ENCODE measurements around the gene DOCK4. TPM values are rescaled to one million over a fixed set of nuclear protein-coding genes. Genes with fewer than 3 reads are reported as not detected.

The DOCK4 gene
- total RNA-seq, 1 donor from 2014 or later, result 0.73 TPM

DNA sequence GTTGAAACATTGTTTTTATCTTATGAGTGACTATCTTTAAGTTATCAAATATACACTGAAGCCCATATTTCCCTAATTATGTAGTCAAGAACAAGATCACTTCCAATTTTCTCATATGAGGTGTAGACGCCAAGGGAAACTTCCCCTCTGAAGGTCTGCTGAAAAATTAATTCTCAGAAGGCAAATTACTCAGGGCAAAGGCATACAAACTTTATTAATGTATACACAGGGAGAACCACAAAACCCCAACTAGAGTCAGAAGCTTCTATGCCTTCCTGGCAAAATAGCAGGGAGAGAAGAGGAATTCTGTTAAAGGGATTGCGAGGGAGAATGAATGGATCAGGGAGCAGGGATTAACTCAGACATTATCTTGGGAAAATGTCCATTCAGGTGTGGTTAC is 83.4 kb downstream of the DOCK4 start:
- H3K27me3 Mint-ChIP-seq, result no peaks in the 10 kb centered on the region
- DNase-seq (no peak), ATAC-seq (ENCODE audit: low read depth) (no peak)
- TF ChIP-seq, protein P1, sequence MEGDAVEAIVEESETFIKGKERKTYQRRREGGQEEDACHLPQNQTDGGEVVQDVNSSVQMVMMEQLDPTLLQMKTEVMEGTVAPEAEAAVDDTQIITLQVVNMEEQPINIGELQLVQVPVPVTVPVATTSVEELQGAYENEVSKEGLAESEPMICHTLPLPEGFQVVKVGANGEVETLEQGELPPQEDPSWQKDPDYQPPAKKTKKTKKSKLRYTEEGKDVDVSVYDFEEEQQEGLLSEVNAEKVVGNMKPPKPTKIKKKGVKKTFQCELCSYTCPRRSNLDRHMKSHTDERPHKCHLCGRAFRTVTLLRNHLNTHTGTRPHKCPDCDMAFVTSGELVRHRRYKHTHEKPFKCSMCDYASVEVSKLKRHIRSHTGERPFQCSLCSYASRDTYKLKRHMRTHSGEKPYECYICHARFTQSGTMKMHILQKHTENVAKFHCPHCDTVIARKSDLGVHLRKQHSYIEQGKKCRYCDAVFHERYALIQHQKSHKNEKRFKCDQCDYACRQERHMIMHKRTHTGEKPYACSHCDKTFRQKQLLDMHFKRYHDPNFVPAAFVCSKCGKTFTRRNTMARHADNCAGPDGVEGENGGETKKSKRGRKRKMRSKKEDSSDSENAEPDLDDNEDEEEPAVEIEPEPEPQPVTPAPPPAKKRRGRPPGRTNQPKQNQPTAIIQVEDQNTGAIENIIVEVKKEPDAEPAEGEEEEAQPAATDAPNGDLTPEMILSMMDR (IDR thresholded peaks at IDR 0.05), result no peak
- POLR2A ChIA-PET, result no interaction called here
- H3K9me3 Mint-ChIP-seq, result no peaks in the 10 kb centered on the region
- no peak overlapping the region for H3K4me3 Mint-ChIP-seq
- intact Hi-C loops (cut with micrococcal nuclease), result no loop called here
- H3K36me3 Mint-ChIP-seq (ENCODE audit: low read depth), result no peaks in the 10 kb centered on the region
- CTCF ChIA-PET, result no interaction called here
- no peaks in the 10 kb centered on the region for H3K4me1 Mint-ChIP-seq
- no peak overlapping the region for H3K27ac Mint-ChIP-seq

DNA sequence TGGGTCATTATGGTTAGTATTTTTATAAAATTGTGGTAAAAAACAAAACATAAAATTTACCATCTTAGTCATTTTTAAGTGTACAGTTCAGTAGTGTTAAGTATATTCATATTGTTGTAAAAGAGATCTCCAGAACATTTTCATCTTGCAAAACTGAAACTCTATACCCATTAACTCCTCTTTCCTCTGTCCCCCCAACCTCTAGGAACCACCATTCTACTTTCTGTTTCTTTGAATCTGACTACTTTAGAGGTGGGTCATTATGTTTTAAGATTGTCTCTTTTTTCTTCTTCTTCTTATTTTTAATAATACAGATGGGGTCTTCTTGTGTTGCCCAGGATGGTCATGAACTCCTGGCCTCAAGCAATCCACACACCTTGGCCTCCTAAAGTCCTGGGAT is 84.1 kb downstream of the DOCK4 start:
- ChIA-PET POLR2A (no interaction called here), CTCF (no interaction called here)
- no peaks in the 10 kb centered on the region for H3K27me3 Mint-ChIP-seq
- H3K4me3 Mint-ChIP-seq, result no peak overlapping the region
- H3K4me1 Mint-ChIP-seq, result no peaks in the 10 kb centered on the region
- intact Hi-C loops (cut with micrococcal nuclease), result no loop called here
- H3K36me3 Mint-ChIP-seq (ENCODE audit: low read depth), result no peaks in the 10 kb centered on the region
- DNase-seq (no peak), ATAC-seq (ENCODE audit: low read depth) (no peak)
- H3K27ac Mint-ChIP-seq, result no peak overlapping the region
- TF ChIP-seq, protein P1 (IDR thresholded peaks at IDR 0.05), result no peak
- H3K9me3 Mint-ChIP-seq, result no peaks in the 10 kb centered on the region

DNA sequence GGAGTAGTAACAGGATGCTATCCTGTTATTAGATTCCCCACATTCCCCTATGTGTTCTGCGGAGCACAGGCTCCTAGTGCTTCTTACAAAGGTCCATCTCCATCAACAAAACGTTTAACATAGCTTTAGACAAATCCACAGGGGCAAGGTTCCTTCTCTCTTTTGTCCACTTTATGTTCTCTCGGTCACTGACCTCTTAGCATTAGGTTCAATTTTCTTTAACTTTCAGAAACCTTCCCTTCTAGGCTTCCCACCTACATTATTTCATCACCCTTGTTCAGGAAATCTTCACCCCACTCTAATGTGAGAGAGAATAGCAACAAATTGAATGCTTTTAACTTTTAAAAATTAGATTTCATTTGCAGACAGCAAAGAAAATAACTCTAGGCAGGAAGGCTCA is 84.9 kb downstream of the DOCK4 start:
- ChIA-PET CTCF (no interaction called here), POLR2A (no interaction called here)
- Mint-ChIP-seq H3K9me3 (no peaks in the 10 kb centered on the region), H3K36me3 (ENCODE audit: low read depth) (no peaks in the 10 kb centered on the region), H3K27ac (no peak overlapping the region), H3K4me1 (no peaks in the 10 kb centered on the region), H3K4me3 (no peak overlapping the region), H3K27me3 (no peaks in the 10 kb centered on the region)
- ATAC-seq (ENCODE audit: low read depth) (no peak), DNase-seq (no peak)
- intact Hi-C loops (cut with micrococcal nuclease), result no loop called here
- TF ChIP-seq, protein P1 (IDR thresholded peaks at IDR 0.05), result no peak

DNA sequence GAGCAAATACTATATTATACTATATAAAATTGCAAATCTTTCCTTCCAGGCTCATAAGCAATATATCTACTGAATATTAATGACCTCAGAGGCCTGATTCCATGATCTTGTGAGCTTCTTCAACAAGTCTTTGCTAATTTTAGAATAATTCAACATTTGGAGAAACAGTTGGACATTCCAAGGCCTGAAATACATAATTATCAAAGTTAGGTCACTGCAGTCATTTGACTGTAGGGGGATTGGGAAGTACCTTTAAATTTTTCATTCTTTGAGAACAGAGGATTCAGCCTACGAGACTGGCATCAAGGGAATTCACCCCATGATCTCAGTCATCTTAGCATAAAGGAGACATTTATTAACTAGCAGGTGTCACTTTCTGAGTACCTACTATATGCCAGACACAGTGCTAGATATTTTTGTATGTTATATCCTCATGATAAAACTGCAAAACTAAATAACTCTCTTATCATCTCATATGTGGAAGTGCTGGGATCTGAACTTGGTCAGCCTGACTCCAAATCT is 85.4 kb downstream of the DOCK4 start:
- Mint-ChIP-seq H3K4me1 (no peaks in the 10 kb centered on the region), H3K27me3 (no peaks in the 10 kb centered on the region), H3K9me3 (no peaks in the 10 kb centered on the region), H3K36me3 (ENCODE audit: low read depth) (no peaks in the 10 kb centered on the region), H3K4me3 (no peak overlapping the region), H3K27ac (no peak overlapping the region)
- DNase-seq (no peak), ATAC-seq (ENCODE audit: low read depth) (no peak)
- ChIA-PET CTCF (no interaction called here), POLR2A (no interaction called here)
- TF ChIP-seq, protein P1 (IDR thresholded peaks at IDR 0.05), result no peak
- intact Hi-C loops (cut with micrococcal nuclease), result no loop called here

DNA sequence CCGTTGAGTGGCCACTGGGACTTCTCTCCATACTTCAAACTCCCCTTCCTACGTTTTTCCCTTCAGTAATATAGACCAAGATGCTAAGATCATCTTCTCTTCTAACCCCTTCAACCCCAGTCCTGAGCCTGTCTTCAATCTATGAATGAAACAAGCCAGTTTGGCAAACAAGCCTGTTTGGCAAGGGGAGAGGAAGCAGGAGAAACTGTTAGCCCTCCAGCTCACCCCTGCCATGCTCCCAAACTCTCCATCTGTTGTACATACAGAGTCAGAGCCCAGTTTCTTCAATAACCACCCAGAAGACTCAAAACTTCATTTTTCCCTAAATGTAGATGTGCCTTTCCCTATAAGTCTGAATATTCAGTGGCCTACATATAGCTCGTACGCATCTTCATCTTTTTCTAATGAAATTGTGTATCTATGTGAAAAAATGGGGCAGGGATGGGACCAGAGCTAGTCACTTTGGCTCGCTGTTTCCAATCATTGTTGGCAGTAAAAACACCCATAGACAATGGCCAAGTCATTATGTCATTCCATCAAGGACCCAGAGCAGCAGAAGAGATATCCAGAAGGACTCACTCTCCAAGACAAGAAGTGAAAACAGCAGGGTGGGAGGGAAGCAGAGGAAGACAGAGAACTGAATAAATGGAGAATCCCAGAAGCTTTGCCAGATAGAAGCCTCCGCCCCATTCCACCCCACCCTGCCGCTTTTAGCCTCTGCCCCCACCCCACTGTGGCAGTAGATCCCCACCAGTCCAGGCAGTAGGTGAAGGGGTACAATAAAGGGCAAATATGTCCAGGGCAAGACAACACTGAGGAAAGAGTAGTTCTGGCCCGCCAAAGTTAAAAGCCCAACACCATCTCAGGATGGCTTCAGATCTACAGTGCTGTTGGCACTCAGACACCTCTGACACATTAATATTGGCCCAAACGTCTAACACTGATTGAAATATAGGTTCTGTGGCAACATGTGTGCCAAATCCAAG is 87.3 kb downstream of the DOCK4 start:
- CTCF ChIA-PET, result no interaction called here

More for the DNA sequence above, 87.3 kb downstream of the DOCK4 start:
- Mint-ChIP-seq H3K4me3 (no peak overlapping the region), H3K9me3 (no peaks in the 10 kb centered on the region), H3K4me1 (no peaks in the 10 kb centered on the region), H3K27me3 (peaks cover 1% of the 10 kb centered on the region), H3K27ac (no peak overlapping the region), H3K36me3 (ENCODE audit: low read depth) (no peaks in the 10 kb centered on the region)
- POLR2A ChIA-PET, result no interaction called here
- DNase-seq (no peak), ATAC-seq (ENCODE audit: low read depth) (no peak)
- intact Hi-C loops (cut with micrococcal nuclease), result no loop called here
- TF ChIP-seq, protein P1 (IDR thresholded peaks at IDR 0.05), result no peak
